ENCODE measurements around the gene BOD1L1.

The BOD1L1 gene

GRCh38 chr4:13627606-13628311 is at the start of gene BOD1L1:
TSS of gene BOD1L1 (minus strand) at chr4:13627725. CDS start at chr4:13627587, 138 bp downstream.
- peak; percentile 90 for DNase-seq

- no peak for DNase-seq
These were observed 47.4 kb upstream of the BOD1L1 start for GRCh38 chr4:13674971-13675370.

- no peak for DNase-seq
These were observed 45.6 kb upstream of the BOD1L1 start for GRCh38 chr4:13673167-13673566.

- no peak for DNase-seq
These were observed 43.1 kb upstream of the BOD1L1 start for GRCh38 chr4:13670456-13671160.

GRCh38 chr4:13665701-13666660 is 38.5 kb upstream of the BOD1L1 start:
- no peak for DNase-seq

GRCh38 chr4:13659341-13660070 is 32.0 kb upstream of the BOD1L1 start:
- no peak for DNase-seq

GRCh38 chr4:13656569-13657405 is 29.3 kb upstream of the BOD1L1 start:
- DNase-seq = peak; percentile 71

- peak; percentile 83 for DNase-seq
These were observed 26.8 kb upstream of the BOD1L1 start for GRCh38 chr4:13654162-13654797.

- no peak for DNase-seq
These were observed 26.2 kb upstream of the BOD1L1 start for GRCh38 chr4:13653766-13654161.

- no peak for DNase-seq
These were observed 19.5 kb upstream of the BOD1L1 start for GRCh38 chr4:13647031-13647430.

GRCh38 chr4:13645075-13645474 is 17.6 kb upstream of the BOD1L1 start:
- DNase-seq = no peak

GRCh38 chr4:13642170-13642950 is 14.8 kb upstream of the BOD1L1 start:
- DNase-seq = no peak

GRCh38 chr4:13641084-13641483 is 13.6 kb upstream of the BOD1L1 start:
- DNase-seq = no peak

GRCh38 chr4:13640149-13640940 is 12.8 kb upstream of the BOD1L1 start:
- DNase-seq = no peak

GRCh38 chr4:13635286-13635799 is 7.8 kb upstream of the BOD1L1 start:
- DNase-seq = no peak

GRCh38 chr4:13633671-13634070 is 6.1 kb upstream of the BOD1L1 start:
- DNase-seq = no peak

GRCh38 chr4:13627178-13627605 is 333 bp downstream of the BOD1L1 start:
- DNase-seq = no peak

- DNase-seq = no peak
These were observed 890 bp downstream of the BOD1L1 start for GRCh38 chr4:13626492-13627177.

Data from right forelimb (tissue), 1 donor.